Measurements from ENCODE around the gene CCDC117.

- TF ChIP-seq POLR2AphosphoS5 (IDR thresholded peaks at IDR 0.05; ENCODE audit: low read depth, low read length): no peak
- TF ChIP-seq CTCF (IDR thresholded peaks at IDR 0.05): no peak
- no peak for TF ChIP-seq TCF7L2 (IDR thresholded peaks at IDR 0.05; ENCODE audit: low read depth, low read length)
These were observed 44.5 kb upstream of the CCDC117 start for GRCh38 chr22:28728002-28728401.

Measured in Panc1 (cell line).